Peyer's patch (tissue), 4 donors: ENCODE data around the gene CYP8B1. TPM values are rescaled to one million over a fixed set of nuclear protein-coding genes. Genes with fewer than 3 reads are reported as not detected.

Experiments used
- DNase-seq, 3 donors: peaks; one replicate each; pipeline ENCODE4 v3.0.0-alpha.2; 2017 to 2019
- H3K27ac ChIP-seq, 4 donors: fragments of 200-600 bp; sonication (generic); one replicate each; pipeline ENCODE4 v1.5.1; 2016 to 2019
- H3K27me3 ChIP-seq, 2 donors: fragments of 200-600 bp; sonication (generic); one replicate each; pipeline ENCODE4 v1.5.1; 2019
- H3K36me3 ChIP-seq, 3 donors: fragments of 200-600 bp; sonication (generic); one replicate each; pipeline ENCODE4 v1.5.1; 2016 to 2019
- H3K4me1 ChIP-seq, 4 donors: fragments of 200-600 bp; sonication (generic); one replicate each; pipeline ENCODE4 v1.5.1; 2016 to 2019
- H3K4me3 ChIP-seq, 4 donors: fragments of 200-600 bp; sonication (generic); 1 replicate in 3 of 4; 2 replicates in 1 of 4; pipeline ENCODE4 v1.5.1; 2016 to 2019; ENCODE audit warnings: mild to moderate bottlenecking in 1 of 4
- H3K9me3 ChIP-seq, 4 donors: fragments of 200-600 bp; sonication (generic); one replicate each; pipeline ENCODE4 v1.5.1; 2016 to 2019; ENCODE audit warnings: mild to moderate bottlenecking in 1 of 4
- POLR2A ChIP-seq, 2 donors: fragments of 450-650 bp; IDR thresholded peaks; one replicate each; pipeline ENCODE4 v1.5.1; 2017; ENCODE audit warnings: antibody characterized with exemption in 2 of 2, mild to moderate bottlenecking in 2 of 2, moderate library complexity in 2 of 2
- total RNA-seq, 4 donors: library from RNA; depleted of rRNA; stranded (reverse); fragments of >200 nt; gene quantifications; one replicate each; pipeline ENCODE4 v1.1.0, GENCODE V29; 2016
- TF ChIP-seq, protein P1 (sequence below), 6 experiments: fragments of 450-650 bp in 4 of 6; fragments of 200-600 bp in 2 of 6; sonication (generic) in 1 of 6; IDR thresholded peaks; one replicate each; pipeline ENCODE4 v1.5.1; 2017 to 2019; ENCODE audit warnings: antibody characterized with exemption in 6 of 6, mild to moderate bottlenecking in 3 of 6, moderate library complexity in 1 of 6

CYP8B1 gene
- total RNA-seq, 4 donors from 2014 or later: not detected

DNA sequence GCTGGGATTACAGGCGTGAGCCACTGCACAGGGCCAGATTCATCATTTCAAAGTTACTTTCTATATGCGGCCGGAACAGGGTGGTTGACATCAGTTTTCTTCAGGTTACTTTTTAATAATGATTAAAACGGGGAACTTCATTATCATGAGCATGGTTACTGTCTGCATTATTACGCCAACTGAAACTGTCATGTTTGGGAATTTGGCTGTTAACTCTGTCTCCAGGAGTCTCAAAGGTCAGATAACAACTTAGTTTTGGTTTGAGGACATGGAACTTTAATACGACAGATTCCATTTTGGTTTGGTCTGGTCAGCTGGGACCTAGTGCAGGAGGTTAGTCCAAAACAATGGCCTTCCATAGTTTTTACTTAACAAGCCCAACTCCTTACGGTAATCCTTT lies 8.5 kb downstream of the CYP8B1 start:
- Histone ChIP-seq H3K4me3 (no peak overlapping the region), H3K27ac (no peak overlapping the region), H3K36me3 (no peaks in the 10 kb centered on the region), H3K9me3 (no peaks in the 10 kb centered on the region), H3K27me3 (no peaks in the 10 kb centered on the region), H3K4me1 (no peaks in the 10 kb centered on the region)
- DNase-seq: no peak
- TF ChIP-seq, protein P1, sequence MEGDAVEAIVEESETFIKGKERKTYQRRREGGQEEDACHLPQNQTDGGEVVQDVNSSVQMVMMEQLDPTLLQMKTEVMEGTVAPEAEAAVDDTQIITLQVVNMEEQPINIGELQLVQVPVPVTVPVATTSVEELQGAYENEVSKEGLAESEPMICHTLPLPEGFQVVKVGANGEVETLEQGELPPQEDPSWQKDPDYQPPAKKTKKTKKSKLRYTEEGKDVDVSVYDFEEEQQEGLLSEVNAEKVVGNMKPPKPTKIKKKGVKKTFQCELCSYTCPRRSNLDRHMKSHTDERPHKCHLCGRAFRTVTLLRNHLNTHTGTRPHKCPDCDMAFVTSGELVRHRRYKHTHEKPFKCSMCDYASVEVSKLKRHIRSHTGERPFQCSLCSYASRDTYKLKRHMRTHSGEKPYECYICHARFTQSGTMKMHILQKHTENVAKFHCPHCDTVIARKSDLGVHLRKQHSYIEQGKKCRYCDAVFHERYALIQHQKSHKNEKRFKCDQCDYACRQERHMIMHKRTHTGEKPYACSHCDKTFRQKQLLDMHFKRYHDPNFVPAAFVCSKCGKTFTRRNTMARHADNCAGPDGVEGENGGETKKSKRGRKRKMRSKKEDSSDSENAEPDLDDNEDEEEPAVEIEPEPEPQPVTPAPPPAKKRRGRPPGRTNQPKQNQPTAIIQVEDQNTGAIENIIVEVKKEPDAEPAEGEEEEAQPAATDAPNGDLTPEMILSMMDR (IDR thresholded peaks at IDR 0.05): no peak
- TF ChIP-seq POLR2A (IDR thresholded peaks at IDR 0.05): no peak

DNA sequence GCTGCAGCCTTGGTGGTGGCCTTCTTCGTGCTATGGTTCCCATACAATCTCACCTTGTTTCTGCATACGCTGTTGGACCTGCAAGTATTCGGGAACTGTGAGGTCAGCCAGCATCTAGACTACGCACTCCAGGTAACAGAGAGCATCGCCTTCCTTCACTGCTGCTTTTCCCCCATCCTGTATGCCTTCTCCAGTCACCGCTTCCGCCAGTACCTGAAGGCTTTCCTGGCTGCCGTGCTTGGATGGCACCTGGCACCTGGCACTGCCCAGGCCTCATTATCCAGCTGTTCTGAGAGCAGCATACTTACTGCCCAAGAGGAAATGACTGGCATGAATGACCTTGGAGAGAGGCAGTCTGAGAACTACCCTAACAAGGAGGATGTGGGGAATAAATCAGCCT lies 10.4 kb downstream of the CYP8B1 start:
- Histone ChIP-seq H3K27me3 (no peaks in the 10 kb centered on the region), H3K4me1 (no peaks in the 10 kb centered on the region), H3K27ac (no peak overlapping the region), H3K9me3 (no peaks in the 10 kb centered on the region), H3K36me3 (no peaks in the 10 kb centered on the region), H3K4me3 (no peak overlapping the region)
- DNase-seq: no peak
- no peak for TF ChIP-seq POLR2A (IDR thresholded peaks at IDR 0.05)
- TF ChIP-seq, protein P1 (IDR thresholded peaks at IDR 0.05): no peak

DNA sequence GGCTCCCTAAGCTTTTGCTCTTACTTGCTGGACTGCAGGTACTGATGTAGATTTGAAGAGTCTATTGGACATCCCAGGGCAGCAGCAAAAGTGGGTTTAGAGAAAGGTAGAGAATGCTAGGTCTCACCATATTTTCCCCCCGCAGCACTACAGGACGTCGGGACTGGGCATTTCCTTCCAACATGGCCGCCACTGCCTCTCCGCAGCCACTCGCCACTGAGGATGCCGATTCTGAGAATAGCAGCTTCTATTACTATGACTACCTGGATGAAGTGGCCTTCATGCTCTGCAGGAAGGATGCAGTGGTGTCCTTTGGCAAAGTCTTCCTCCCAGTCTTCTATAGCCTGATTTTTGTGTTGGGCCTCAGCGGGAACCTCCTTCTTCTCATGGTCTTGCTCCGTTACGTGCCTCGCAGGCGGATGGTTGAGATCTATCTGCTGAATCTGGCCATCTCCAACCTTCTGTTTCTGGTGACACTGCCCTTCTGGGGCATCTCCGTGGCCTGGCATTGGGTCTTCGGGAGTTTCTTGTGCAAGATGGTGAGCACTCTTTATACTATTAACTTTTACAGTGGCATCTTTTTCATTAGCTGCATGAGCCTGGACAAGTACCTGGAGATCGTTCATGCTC lies 11.2 kb downstream of the CYP8B1 start:
- Histone ChIP-seq H3K4me3 (no peak overlapping the region), H3K9me3 (no peaks in the 10 kb centered on the region), H3K36me3 (no peaks in the 10 kb centered on the region), H3K27me3 (no peaks in the 10 kb centered on the region), H3K4me1 (no peaks in the 10 kb centered on the region), H3K27ac (no peak overlapping the region)
- no peak for DNase-seq
- TF ChIP-seq, protein P1 (IDR thresholded peaks at IDR 0.05): no peak
- TF ChIP-seq POLR2A (IDR thresholded peaks at IDR 0.05): no peak

DNA sequence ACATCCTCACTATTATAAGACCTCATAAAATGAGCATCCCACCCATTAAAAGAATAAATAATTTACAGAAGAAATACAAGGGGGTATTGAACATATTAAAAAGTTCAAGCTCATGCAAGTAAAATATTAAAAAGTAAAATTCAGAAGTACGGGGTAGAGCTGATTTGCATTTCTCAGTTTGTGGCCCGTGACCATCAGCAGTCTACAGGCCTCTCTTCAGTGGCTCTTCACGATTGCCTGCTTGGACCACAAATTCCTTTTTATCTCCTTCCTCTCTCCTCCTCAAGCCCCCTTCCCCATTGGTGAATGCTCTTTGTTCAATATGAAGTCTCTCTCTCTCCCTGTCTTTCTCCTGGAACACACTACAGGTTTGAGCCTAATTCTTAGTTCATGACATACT lies 19.1 kb downstream of the CYP8B1 start:
- Histone ChIP-seq H3K4me3 (no peak overlapping the region), H3K36me3 (no peaks in the 10 kb centered on the region), H3K27me3 (no peaks in the 10 kb centered on the region), H3K4me1 (no peaks in the 10 kb centered on the region), H3K27ac (no peak overlapping the region), H3K9me3 (no peaks in the 10 kb centered on the region)
- TF ChIP-seq, protein P1 (IDR thresholded peaks at IDR 0.05): no peak
- TF ChIP-seq POLR2A (IDR thresholded peaks at IDR 0.05): no peak
- no peak for DNase-seq

DNA sequence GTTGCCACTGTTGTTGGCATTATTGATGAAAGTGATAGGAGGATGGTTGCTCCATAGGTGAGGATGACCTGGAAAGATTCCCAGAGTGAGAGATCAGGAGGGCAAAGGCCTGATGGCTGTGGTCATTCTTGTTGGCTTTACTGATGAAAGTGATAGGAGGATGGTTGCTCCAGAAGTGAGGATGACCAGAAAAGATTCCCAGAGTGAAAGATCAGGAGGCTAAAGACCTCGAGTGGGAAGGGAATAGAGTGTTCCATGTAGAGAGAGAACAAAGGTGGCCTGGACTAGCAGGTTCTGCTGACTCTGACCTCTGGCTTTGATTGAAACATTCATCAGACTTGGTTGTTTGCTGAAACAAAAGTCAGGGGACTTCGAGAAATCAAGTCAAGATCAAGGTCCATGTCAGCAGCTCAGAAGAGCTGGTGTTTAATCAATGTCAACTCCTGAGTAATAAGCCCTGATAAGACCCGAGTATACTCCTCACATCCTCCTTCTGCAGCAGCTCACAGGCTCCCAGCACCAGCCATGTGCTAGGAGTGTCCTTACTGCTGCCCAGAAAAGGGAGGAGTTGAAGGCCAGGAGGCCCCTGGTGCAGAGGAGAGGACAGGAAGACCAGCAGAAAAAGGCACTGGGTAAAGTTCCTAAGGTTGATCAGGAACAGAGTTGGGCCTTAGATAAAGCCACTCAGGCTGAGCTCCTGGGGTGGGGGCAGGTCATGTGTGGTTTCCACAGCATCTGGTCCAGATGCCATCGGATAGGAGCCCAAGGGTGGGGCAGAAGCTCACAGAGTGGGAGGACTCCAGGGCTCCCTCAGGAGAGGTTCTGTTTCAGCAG lies 19.9 kb downstream of the CYP8B1 start:
- H3K27me3 ChIP-seq: no peaks in the 10 kb centered on the region

More for the DNA sequence above, 19.9 kb downstream of the CYP8B1 start:
- Histone ChIP-seq H3K4me3 (no peak overlapping the region), H3K4me1 (no peaks in the 10 kb centered on the region), H3K36me3 (no peaks in the 10 kb centered on the region), H3K9me3 (no peaks in the 10 kb centered on the region), H3K27ac (no peak overlapping the region)
- TF ChIP-seq, protein P1 (IDR thresholded peaks at IDR 0.05): no peak
- peak in 1 of 3 donors; percentile 42 for DNase-seq
